ENCODE results near the gene GOLGA1. TPM values are rescaled to one million over a fixed set of nuclear protein-coding genes. Genes with fewer than 3 reads are reported as not detected.
A peak's percentile ranks its signal among the peaks of the same experiment; 100 is the strongest.

GOLGA1 gene
- total and polyA plus RNA-seq, 2 of the 13 experiments (the other 11 are each of a cell fraction or from before 2014, with no cell fraction given) = 12.7 to 15.9 TPM

DNA sequence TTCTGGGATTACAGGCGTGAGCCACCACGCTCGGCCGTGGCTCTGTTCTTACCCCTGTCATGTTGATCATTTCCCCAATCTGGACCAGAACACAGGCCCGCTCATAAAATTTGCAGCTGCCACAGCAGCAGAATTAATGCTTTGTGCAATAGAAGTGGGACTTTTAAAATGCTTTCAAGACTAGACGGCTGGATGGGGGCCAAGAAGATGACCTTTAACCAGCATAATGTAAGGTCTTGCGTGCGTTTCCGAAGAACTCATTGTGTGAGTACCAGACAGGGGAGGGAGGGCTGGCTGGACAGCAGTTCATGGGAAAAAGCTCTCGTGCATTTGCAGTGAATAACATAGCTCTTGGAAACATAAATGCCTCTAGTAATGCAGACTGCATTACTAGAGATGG lies 91.1 kb downstream of the GOLGA1 start:
- peaks cover 56% of the 10 kb centered on the region for H3K4me1 ChIP-seq (ENCODE audit: insufficient read depth, low read length)
- CTCF ChIA-PET (ENCODE audit: low intra/inter-chr PET ratio, low total read pairs) = interaction anchor here (1.7 kb wide), 1 partner anchor 9 kb away, joined by 3 read pairs; no protein-coding TSS in a partner anchor
- no peak overlapping the region for H3K27ac ChIP-seq (ENCODE audit: extremely low read length, insufficient read depth, low read length)
- peak; percentile 15; the same call in 1 of the 2 replicates for TF ChIP-seq HNF4G (IDR thresholded peaks at IDR 0.05; ENCODE audit: borderline replicate concordance, low read depth, low read length)
- TF ChIP-seq HNF4G (CRISPR knock-in tag; IDR thresholded peaks at IDR 0.05; ENCODE audit: borderline replicate concordance, low read depth) = no peak
- TF ChIP-seq, protein P1, sequence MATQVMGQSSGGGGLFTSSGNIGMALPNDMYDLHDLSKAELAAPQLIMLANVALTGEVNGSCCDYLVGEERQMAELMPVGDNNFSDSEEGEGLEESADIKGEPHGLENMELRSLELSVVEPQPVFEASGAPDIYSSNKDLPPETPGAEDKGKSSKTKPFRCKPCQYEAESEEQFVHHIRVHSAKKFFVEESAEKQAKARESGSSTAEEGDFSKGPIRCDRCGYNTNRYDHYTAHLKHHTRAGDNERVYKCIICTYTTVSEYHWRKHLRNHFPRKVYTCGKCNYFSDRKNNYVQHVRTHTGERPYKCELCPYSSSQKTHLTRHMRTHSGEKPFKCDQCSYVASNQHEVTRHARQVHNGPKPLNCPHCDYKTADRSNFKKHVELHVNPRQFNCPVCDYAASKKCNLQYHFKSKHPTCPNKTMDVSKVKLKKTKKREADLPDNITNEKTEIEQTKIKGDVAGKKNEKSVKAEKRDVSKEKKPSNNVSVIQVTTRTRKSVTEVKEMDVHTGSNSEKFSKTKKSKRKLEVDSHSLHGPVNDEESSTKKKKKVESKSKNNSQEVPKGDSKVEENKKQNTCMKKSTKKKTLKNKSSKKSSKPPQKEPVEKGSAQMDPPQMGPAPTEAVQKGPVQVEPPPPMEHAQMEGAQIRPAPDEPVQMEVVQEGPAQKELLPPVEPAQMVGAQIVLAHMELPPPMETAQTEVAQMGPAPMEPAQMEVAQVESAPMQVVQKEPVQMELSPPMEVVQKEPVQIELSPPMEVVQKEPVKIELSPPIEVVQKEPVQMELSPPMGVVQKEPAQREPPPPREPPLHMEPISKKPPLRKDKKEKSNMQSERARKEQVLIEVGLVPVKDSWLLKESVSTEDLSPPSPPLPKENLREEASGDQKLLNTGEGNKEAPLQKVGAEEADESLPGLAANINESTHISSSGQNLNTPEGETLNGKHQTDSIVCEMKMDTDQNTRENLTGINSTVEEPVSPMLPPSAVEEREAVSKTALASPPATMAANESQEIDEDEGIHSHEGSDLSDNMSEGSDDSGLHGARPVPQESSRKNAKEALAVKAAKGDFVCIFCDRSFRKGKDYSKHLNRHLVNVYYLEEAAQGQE (IDR thresholded peaks at IDR 0.05; ENCODE audit: borderline replicate concordance in 1 of 2, low read depth in 1 of 2, low read length in 2 of 2) = peak in 1 of 2 experiments; percentile 30; a peak in 1 of 4 replicates
- TF ChIP-seq SOX6 (IDR thresholded peaks at IDR 0.05) = no peak
- TF ChIP-seq SOX6 (CRISPR knock-in tag; IDR thresholded peaks at IDR 0.05) = 0 out of 2 replicates have a peak, but pooled peaks have one; percentile 28
- peak; percentile 27 for TF ChIP-seq SKI (IDR thresholded peaks at IDR 0.05; ENCODE audit: partially characterized antibody)
- TF ChIP-seq RXRB (CRISPR knock-in tag; IDR thresholded peaks at IDR 0.05; ENCODE audit: borderline replicate concordance) = 0 out of 2 replicates have a peak, but pooled peaks have one; percentile 18
- TF ChIP-seq BCL6 (CRISPR knock-in tag; IDR thresholded peaks at IDR 0.05) = peak; percentile 45; the same call in 1 of the 2 replicates
- TF ChIP-seq GATAD2A (CRISPR knock-in tag; IDR thresholded peaks at IDR 0.05) = peak; percentile 25; the same call in 1 of the 2 replicates
- no peak for TF ChIP-seq KAT2B (IDR thresholded peaks at IDR 0.05; ENCODE audit: borderline replicate concordance, low read depth, low read length)
- TF ChIP-seq NCOA1 (CRISPR knock-in tag; IDR thresholded peaks at IDR 0.05) = no peak
- no peak for TF ChIP-seq NR2F6 (IDR thresholded peaks at IDR 0.05)
- TF ChIP-seq NR2F6 (CRISPR knock-in tag; IDR thresholded peaks at IDR 0.05) = peak; percentile 22; the same call in 1 of the 2 replicates
- no peak for TF ChIP-seq ZNF101 (CRISPR knock-in tag; IDR thresholded peaks at IDR 0.05; ENCODE audit: borderline replicate concordance, low read depth)
- no TSS peak for BruUV-seq (replicated peaks)
- 1% methylated on average over 10 of the region's 10 CpGs for WGBS (ENCODE audit: low lambda C conversion rate)
- no peak overlapping the region for H2AFZ ChIP-seq (ENCODE audit: low read length)
- peak; percentile 74 for DNase-seq (ENCODE audit: low spot score)
- H3K27me3 ChIP-seq (ENCODE audit: control insufficient read depth in 1 of 2, insufficient read depth in 2 of 2, low read length in 2 of 2) = no peaks in the 10 kb centered on the region; a peak in 2 of 5 replicates
- H3K4me3 ChIP-seq (replicated peaks in 1 of 3; ENCODE audit: insufficient read depth in 1 of 3, low read depth in 2 of 3, low read length in 3 of 3) = no peak overlapping the region
- FAIRE-seq = peak; percentile 64
- H3K9ac ChIP-seq (ENCODE audit: insufficient read depth, low read depth, low read length) = no peak overlapping the region
- H3K4me2 ChIP-seq (ENCODE audit: low read depth, low read length) = peak overlapping the region; percentile 36; the same call in 1 of the 2 replicates
- H3K79me2 ChIP-seq (ENCODE audit: insufficient read depth, low read length) = no peaks in the 10 kb centered on the region
- H3K36me3 ChIP-seq (replicated peaks in 1 of 2; ENCODE audit: control insufficient read depth in 1 of 2, insufficient read depth in 2 of 2, low read length in 2 of 2) = no peaks in the 10 kb centered on the region
- no peaks in the 10 kb centered on the region for H3K9me3 ChIP-seq (ENCODE audit: low read length)
- intact Hi-C loops (cut with micrococcal nuclease; ENCODE audit: unreplicated experiment) = no loop called here
- POLR2A ChIA-PET = no interaction called here
- no peak for ATAC-seq
- H4K20me1 ChIP-seq (ENCODE audit: insufficient read depth, low read length) = no peaks in the 10 kb centered on the region
- in situ Hi-C loops (cut with HindIII; ENCODE audit: extremely low pct_ligation_motif_present, low pct_unique_long_range_greater_than_20kb) = loop anchor here (5.0 to 10.0 kb wide), 2 partner anchors 55 to 78 kb away; partner anchors contain the start of gene NR6A1

All from HepG2 (cell line).